ENCODE data around the gene NUMB.

Gene NUMB

GRCh38 chr14:73467800-73468199, 9.5 kb upstream of the NUMB start:
- peaks cover 5% of the 10 kb centered on the region; the same call in 1 of the 2 replicates for H3K4me1 ChIP-seq (ENCODE audit: insufficient read depth, low read length)

GRCh38 chr14:73467377-73467776, 9.0 kb upstream of the NUMB start:
- no peak overlapping the region for H3K27ac ChIP-seq (ENCODE audit: low read length)
- H3K9ac ChIP-seq (ENCODE audit: low read depth, low read length) = no peak overlapping the region
- H3K36me3 ChIP-seq (ENCODE audit: insufficient read depth, low read length) = no peaks in the 10 kb centered on the region
- ATAC-seq (ENCODE audit: insufficient read depth, low read depth) = no peak
- TF ChIP-seq EZH2 (IDR thresholded peaks at IDR 0.05; ENCODE audit: borderline replicate concordance, low read depth, low read length, severe bottlenecking) (no peak), CTCF (IDR thresholded peaks at IDR 0.05; ENCODE audit: borderline replicate concordance, extremely low read depth, low read length, poor library complexity, severe bottlenecking) (no peak)
- peaks cover 2% of the 10 kb centered on the region for H3K27me3 ChIP-seq (ENCODE audit: insufficient read depth, low read length, poor library complexity)
- no peak overlapping the region for H2AFZ ChIP-seq (ENCODE audit: low read depth, low read length)
- H3K9me3 ChIP-seq (ENCODE audit: insufficient read depth, low read length, severe bottlenecking) = no peaks in the 10 kb centered on the region
- no peak overlapping the region for H3K4me2 ChIP-seq (ENCODE audit: insufficient read depth, low read length)
- no peaks in the 10 kb centered on the region for H3K79me2 ChIP-seq (ENCODE audit: insufficient read depth, low read length)
- no peak for DNase-seq
- no peaks in the 10 kb centered on the region for H4K20me1 ChIP-seq (ENCODE audit: insufficient read depth, low read length)
- no peak overlapping the region for H3K4me3 ChIP-seq (ENCODE audit: low read depth in 1 of 2, low read length in 2 of 2)
- peaks cover 5% of the 10 kb centered on the region; the same call in 1 of the 2 replicates for H3K4me1 ChIP-seq (ENCODE audit: insufficient read depth, low read length)

More at GRCh38 chr14:73467800-73468199, 9.5 kb upstream of the NUMB start:
- no peaks in the 10 kb centered on the region for H3K79me2 ChIP-seq (ENCODE audit: insufficient read depth, low read length)
- H4K20me1 ChIP-seq (ENCODE audit: insufficient read depth, low read length) = no peaks in the 10 kb centered on the region
- H3K9me3 ChIP-seq (ENCODE audit: insufficient read depth, low read length, severe bottlenecking) = no peaks in the 10 kb centered on the region
- DNase-seq (no peak), ATAC-seq (ENCODE audit: insufficient read depth, low read depth) (no peak)
- no peak overlapping the region for H3K4me3 ChIP-seq (ENCODE audit: low read depth in 1 of 2, low read length in 2 of 2)
- no peaks in the 10 kb centered on the region for H3K36me3 ChIP-seq (ENCODE audit: insufficient read depth, low read length)
- TF ChIP-seq CTCF (IDR thresholded peaks at IDR 0.05; ENCODE audit: borderline replicate concordance, extremely low read depth, low read length, poor library complexity, severe bottlenecking) (no peak), EZH2 (IDR thresholded peaks at IDR 0.05; ENCODE audit: borderline replicate concordance, low read depth, low read length, severe bottlenecking) (no peak)
- H3K9ac ChIP-seq (ENCODE audit: low read depth, low read length) = no peak overlapping the region
- H2AFZ ChIP-seq (ENCODE audit: low read depth, low read length) = no peak overlapping the region
- H3K27ac ChIP-seq (ENCODE audit: low read length) = no peak overlapping the region
- H3K27me3 ChIP-seq (ENCODE audit: insufficient read depth, low read length, poor library complexity) = peaks cover 2% of the 10 kb centered on the region
- no peak overlapping the region for H3K4me2 ChIP-seq (ENCODE audit: insufficient read depth, low read length)

GRCh38 chr14:73466861-73467260, 8.5 kb upstream of the NUMB start:
- Histone ChIP-seq H3K36me3 (ENCODE audit: insufficient read depth, low read length) (no peaks in the 10 kb centered on the region), H3K9ac (ENCODE audit: low read depth, low read length) (no peak overlapping the region), H3K27me3 (ENCODE audit: insufficient read depth, low read length, poor library complexity) (peaks cover 2% of the 10 kb centered on the region), H3K4me2 (ENCODE audit: insufficient read depth, low read length) (no peak overlapping the region), H3K79me2 (ENCODE audit: insufficient read depth, low read length) (no peaks in the 10 kb centered on the region), H3K9me3 (ENCODE audit: insufficient read depth, low read length, severe bottlenecking) (no peaks in the 10 kb centered on the region), H2AFZ (ENCODE audit: low read depth, low read length) (no peak overlapping the region), H4K20me1 (ENCODE audit: insufficient read depth, low read length) (no peaks in the 10 kb centered on the region), H3K4me3 (ENCODE audit: low read depth in 1 of 2, low read length in 2 of 2) (no peak overlapping the region), H3K27ac (ENCODE audit: low read length) (no peak overlapping the region), H3K4me1 (ENCODE audit: insufficient read depth, low read length) (peaks cover 4% of the 10 kb centered on the region; the same call in 1 of the 2 replicates)
- TF ChIP-seq CTCF (IDR thresholded peaks at IDR 0.05; ENCODE audit: borderline replicate concordance, extremely low read depth, low read length, poor library complexity, severe bottlenecking) = no peak
- ATAC-seq (ENCODE audit: insufficient read depth, low read depth) (no peak), DNase-seq (no peak)
